Measurements from ENCODE around the gene BCKDHB. TPM values are rescaled to one million over a fixed set of nuclear protein-coding genes. Genes with fewer than 3 reads are reported as not detected.

The BCKDHB gene
- polyA plus RNA-seq, 1 donor (not counting 4 experiments of a cell fraction or from before 2014, with no cell fraction given) = 20.9 TPM

DNA sequence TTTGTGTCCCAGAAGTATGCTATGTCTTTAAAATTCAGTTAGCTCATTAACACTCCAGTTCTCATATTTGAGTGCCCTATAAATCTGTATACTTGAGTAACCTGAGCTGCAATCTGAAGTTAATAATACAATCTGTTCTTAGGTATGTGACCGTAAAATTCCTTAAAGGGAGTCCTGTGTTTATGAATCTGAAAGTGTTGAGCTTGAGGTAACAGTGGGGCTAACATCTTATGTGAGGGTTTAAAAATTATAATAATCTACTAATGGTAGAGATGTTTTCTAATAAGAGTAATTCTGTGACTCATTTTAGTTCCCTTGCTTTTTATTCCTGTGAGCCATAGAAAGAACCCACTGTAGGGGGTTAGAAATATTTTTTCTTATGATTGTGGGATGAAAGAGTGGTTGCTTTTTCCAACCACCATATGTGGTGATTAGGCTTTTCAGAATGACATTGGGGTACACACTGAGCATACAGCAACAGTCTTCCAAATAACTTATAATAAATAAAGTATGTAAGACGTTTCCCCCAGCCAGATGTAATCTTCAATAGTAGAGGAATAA, 121.2 kb downstream of the BCKDHB start:
- no peak overlapping the region for H3K4me2 ChIP-seq (ENCODE audit: control insufficient read depth, extremely low read depth, insufficient read depth, low read depth, low read length)

DNA sequence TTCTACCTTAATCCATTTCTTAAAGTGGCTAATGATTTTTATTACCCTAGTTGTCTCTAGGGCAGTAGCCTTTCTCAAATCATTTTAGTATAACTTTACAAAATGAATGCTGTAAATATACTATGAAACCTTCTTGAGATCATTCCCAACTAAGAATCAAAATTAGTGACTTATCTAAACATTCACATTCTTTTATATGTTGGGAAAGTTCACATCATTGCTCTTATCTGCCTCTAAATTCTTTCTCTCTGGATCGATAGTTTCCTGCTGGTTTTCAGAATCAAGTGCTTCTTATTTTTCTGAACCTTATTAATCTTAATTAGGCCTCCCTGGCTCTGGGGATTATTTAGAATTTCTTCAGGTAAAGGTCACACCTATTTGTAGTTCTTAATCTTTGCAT, 126.8 kb downstream of the BCKDHB start:
- H3K9ac ChIP-seq (ENCODE audit: control insufficient read depth, extremely low read depth, insufficient read depth, low read length) = no peak overlapping the region
- dilution Hi-C loops (cut with MboI; ENCODE audit: extremely low pct_ligation_motif_present, low sequenced_read_pairs) = no loop called here
- no peak for FAIRE-seq

More for the DNA sequence above, 121.2 kb downstream of the BCKDHB start:
- H3K36me3 ChIP-seq (ENCODE audit: control insufficient read depth in 2 of 2, extremely low read depth in 1 of 2, insufficient read depth in 2 of 2, low read length in 2 of 2) = no peaks in the 10 kb centered on the region
- no peaks in the 10 kb centered on the region for H4K20me1 ChIP-seq (ENCODE audit: control insufficient read depth, extremely low read depth, insufficient read depth, low read length)
- peaks cover 2% of the 10 kb centered on the region for H3K4me1 ChIP-seq (ENCODE audit: control insufficient read depth, extremely low read depth, insufficient read depth, low read length)
- no peaks in the 10 kb centered on the region for H3K79me2 ChIP-seq (ENCODE audit: control insufficient read depth, insufficient read depth, low read length)
- H3K9me3 ChIP-seq (ENCODE audit: control insufficient read depth, low read depth, low read length) = no peaks in the 10 kb centered on the region
- no peak overlapping the region for H3K4me3 ChIP-seq (ENCODE audit: control insufficient read depth in 2 of 3, extremely low read depth in 1 of 3, insufficient read depth in 2 of 3, low read depth in 1 of 3, low read length in 3 of 3)
- dilution Hi-C loops (cut with MboI; ENCODE audit: extremely low pct_ligation_motif_present, low sequenced_read_pairs) = no loop called here
- no peaks in the 10 kb centered on the region for H3K9me1 ChIP-seq (ENCODE audit: control insufficient read depth, extremely low read depth, insufficient read depth, low read length)
- H3K27ac ChIP-seq (ENCODE audit: control insufficient read depth, insufficient read depth, low read length) = no peak overlapping the region
- FAIRE-seq = no peak
- TF ChIP-seq, protein P1, sequence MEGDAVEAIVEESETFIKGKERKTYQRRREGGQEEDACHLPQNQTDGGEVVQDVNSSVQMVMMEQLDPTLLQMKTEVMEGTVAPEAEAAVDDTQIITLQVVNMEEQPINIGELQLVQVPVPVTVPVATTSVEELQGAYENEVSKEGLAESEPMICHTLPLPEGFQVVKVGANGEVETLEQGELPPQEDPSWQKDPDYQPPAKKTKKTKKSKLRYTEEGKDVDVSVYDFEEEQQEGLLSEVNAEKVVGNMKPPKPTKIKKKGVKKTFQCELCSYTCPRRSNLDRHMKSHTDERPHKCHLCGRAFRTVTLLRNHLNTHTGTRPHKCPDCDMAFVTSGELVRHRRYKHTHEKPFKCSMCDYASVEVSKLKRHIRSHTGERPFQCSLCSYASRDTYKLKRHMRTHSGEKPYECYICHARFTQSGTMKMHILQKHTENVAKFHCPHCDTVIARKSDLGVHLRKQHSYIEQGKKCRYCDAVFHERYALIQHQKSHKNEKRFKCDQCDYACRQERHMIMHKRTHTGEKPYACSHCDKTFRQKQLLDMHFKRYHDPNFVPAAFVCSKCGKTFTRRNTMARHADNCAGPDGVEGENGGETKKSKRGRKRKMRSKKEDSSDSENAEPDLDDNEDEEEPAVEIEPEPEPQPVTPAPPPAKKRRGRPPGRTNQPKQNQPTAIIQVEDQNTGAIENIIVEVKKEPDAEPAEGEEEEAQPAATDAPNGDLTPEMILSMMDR (optimal IDR thresholded peaks at IDR 0.05 in 1 of 3, IDR thresholded peaks at IDR 0.05 in 1 of 3, conservative IDR thresholded peaks at IDR 0.05 in 1 of 3; ENCODE audit: extremely low read depth in 1 of 3, insufficient read depth in 2 of 3, low read length in 3 of 3) = no peak
- no peak for TF ChIP-seq EZH2 (IDR thresholded peaks at IDR 0.05; ENCODE audit: low read length)
- no peak for DNase-seq (ENCODE audit: low read depth, low spot score)
- H3K9ac ChIP-seq (ENCODE audit: control insufficient read depth, extremely low read depth, insufficient read depth, low read length) = no peak overlapping the region
- H3K27me3 ChIP-seq (ENCODE audit: control insufficient read depth, extremely low read depth, insufficient read depth, low read length) = no peaks in the 10 kb centered on the region
- H2AFZ ChIP-seq (ENCODE audit: control insufficient read depth, low read length) = no peak overlapping the region

More for the DNA sequence above, 126.8 kb downstream of the BCKDHB start:
- TF ChIP-seq EZH2 (IDR thresholded peaks at IDR 0.05; ENCODE audit: low read length) = no peak
- TF ChIP-seq, protein P1 (optimal IDR thresholded peaks at IDR 0.05 in 1 of 3, IDR thresholded peaks at IDR 0.05 in 1 of 3, conservative IDR thresholded peaks at IDR 0.05 in 1 of 3; ENCODE audit: extremely low read depth in 1 of 3, insufficient read depth in 2 of 3, low read length in 3 of 3) = no peak
- Histone ChIP-seq H3K4me1 (ENCODE audit: control insufficient read depth, extremely low read depth, insufficient read depth, low read length) (peaks cover 2% of the 10 kb centered on the region), H3K36me3 (ENCODE audit: control insufficient read depth in 2 of 2, extremely low read depth in 1 of 2, insufficient read depth in 2 of 2, low read length in 2 of 2) (no peaks in the 10 kb centered on the region), H3K9me3 (ENCODE audit: control insufficient read depth, low read depth, low read length) (no peaks in the 10 kb centered on the region), H3K27ac (ENCODE audit: control insufficient read depth, insufficient read depth, low read length) (no peak overlapping the region), H3K79me2 (ENCODE audit: control insufficient read depth, insufficient read depth, low read length) (no peaks in the 10 kb centered on the region), H4K20me1 (ENCODE audit: control insufficient read depth, extremely low read depth, insufficient read depth, low read length) (no peaks in the 10 kb centered on the region), H2AFZ (ENCODE audit: control insufficient read depth, low read length) (no peak overlapping the region), H3K4me2 (ENCODE audit: control insufficient read depth, extremely low read depth, insufficient read depth, low read depth, low read length) (no peak overlapping the region), H3K27me3 (ENCODE audit: control insufficient read depth, extremely low read depth, insufficient read depth, low read length) (no peaks in the 10 kb centered on the region), H3K9me1 (ENCODE audit: control insufficient read depth, extremely low read depth, insufficient read depth, low read length) (no peaks in the 10 kb centered on the region), H3K4me3 (ENCODE audit: control insufficient read depth in 2 of 3, extremely low read depth in 1 of 3, insufficient read depth in 2 of 3, low read depth in 1 of 3, low read length in 3 of 3) (no peak overlapping the region)
- no peak for DNase-seq (ENCODE audit: low read depth, low spot score)
